HG03575 (cell line): ENCODE results near the gene PCDHA6.
"Not testable (repeated sequence)": the region's sequence is repeated elsewhere in the genome, so short reads cannot be mapped to it uniquely, and the experiment has no call there.

ENCODE experiments used
- ATAC-seq: cut with Tn5 transposase; IDR thresholded peaks from one replicate; pipeline ENCODE4 v1.9.1; 2021; ENCODE audit not compliant: unreplicated experiment, insufficient number of reproducible peaks, low FRiP score; ENCODE audit errors: extremely low read depth

The PCDHA6 gene

GRCh38 chr5:140827704-140828361 is at the start of gene PCDHA6:
Gene PCDHA6, plus strand, starts transcription at chr5:140827960. Its CDS starts 132 bp downstream, at chr5:140828092.
- ATAC-seq = no peak

- no peak for ATAC-seq
Measured at GRCh38 chr5:140780512-140780911, 47.2 kb upstream of the PCDHA6 start.

GRCh38 chr5:140785905-140786686 is 41.7 kb upstream of the PCDHA6 start, which contains the start of gene PCDHA1:
Gene PCDHA1, plus strand, starts transcription at chr5:140786140.
- ATAC-seq = no peak

- ATAC-seq = not testable (repeated sequence)
Measured at GRCh38 chr5:140787422-140787821, 40.3 kb upstream of the PCDHA6 start.

GRCh38 chr5:140787849-140788504 is 39.8 kb upstream of the PCDHA6 start:
- ATAC-seq = not testable (repeated sequence)

GRCh38 chr5:140791089-140791488 is 36.7 kb upstream of the PCDHA6 start:
- ATAC-seq = no peak

- no peak for ATAC-seq
Measured at GRCh38 chr5:140794595-140795258, 33.0 kb upstream of the PCDHA6 start, which contains the start of gene PCDHA2. Gene PCDHA2, plus strand, starts transcription at chr5:140794852.

- no peak for ATAC-seq
Measured at GRCh38 chr5:140795259-140795641, 32.5 kb upstream of the PCDHA6 start.

- not testable (repeated sequence) for ATAC-seq
Measured at GRCh38 chr5:140796072-140796717, 31.6 kb upstream of the PCDHA6 start.

- ATAC-seq = no peak
Measured at GRCh38 chr5:140796718-140797095, 31.1 kb upstream of the PCDHA6 start.

- ATAC-seq = no peak
Measured at GRCh38 chr5:140800816-140801493, 26.8 kb upstream of the PCDHA6 start, which contains the start of gene PCDHA3. Gene PCDHA3, plus strand, starts transcription at chr5:140801057.

GRCh38 chr5:140801494-140801841 is 26.3 kb upstream of the PCDHA6 start:
- ATAC-seq = no peak

GRCh38 chr5:140802381-140802780 is 25.4 kb upstream of the PCDHA6 start:
- not testable (repeated sequence) for ATAC-seq

- no peak for ATAC-seq
Measured at GRCh38 chr5:140802781-140803271, 24.9 kb upstream of the PCDHA6 start.

GRCh38 chr5:140806834-140807775 is 20.7 kb upstream of the PCDHA6 start, which contains the start of gene PCDHA4:
Gene PCDHA4, plus strand, starts transcription at chr5:140807068.
- ATAC-seq = no peak

GRCh38 chr5:140808241-140808888 is 19.4 kb upstream of the PCDHA6 start:
- not testable (repeated sequence) for ATAC-seq

GRCh38 chr5:140808889-140809291 is 18.9 kb upstream of the PCDHA6 start:
- ATAC-seq = no peak
